Breast epithelium (tissue), 4 donors: ENCODE measurements around the gene THOP1. TPM values are rescaled to one million over a fixed set of nuclear protein-coding genes. Genes with fewer than 3 reads are reported as not detected.

Experiments used
- DNase-seq, 2 donors: peaks; one replicate each; pipeline ENCODE4 v3.0.0-alpha.2; 2019; ENCODE audit warnings: low spot score in 2 of 2
- H3K27ac ChIP-seq, 2 donors: fragments of 200-600 bp; sonication (generic) in 1 of 2; one replicate each; pipeline ENCODE4 v1.5.1; 2016 to 2019; ENCODE audit warnings: mild to moderate bottlenecking in 1 of 2
- H3K27me3 ChIP-seq, 2 donors: fragments of 200-600 bp; sonication (generic) in 1 of 2; one replicate each; pipeline versions ENCODE4 v1.5.1 to v1.6.0; 2017 to 2019; ENCODE audit warnings: control low read depth in 1 of 2, mild to moderate bottlenecking in 1 of 2
- H3K36me3 ChIP-seq: fragments of 200-600 bp; one replicate; pipeline ENCODE4 v1.5.1; 2019
- H3K4me1 ChIP-seq, 2 donors: fragments of 200-600 bp; sonication (generic); one replicate each; pipeline ENCODE4 v1.5.1; 2016 to 2019; ENCODE audit warnings: control low read depth in 1 of 2
- H3K4me3 ChIP-seq, 3 donors: fragments of 200-600 bp; sonication (generic); 1 replicate in 2 of 3; 2 replicates in 1 of 3; pipeline ENCODE4 v1.5.1; 2016 to 2019; ENCODE audit warnings: mild to moderate bottlenecking in 3 of 3, moderate library complexity in 2 of 3
- H3K9me3 ChIP-seq, 2 donors: fragments of 200-600 bp; sonication (generic) in 1 of 2; one replicate each; pipeline ENCODE4 v1.5.1; 2016 to 2019; ENCODE audit warnings: control low read depth in 1 of 2
- POLR2A ChIP-seq: fragments of 450-650 bp; IDR thresholded peaks from one replicate; pipeline ENCODE4 v1.6.1; 2016; ENCODE audit warnings: antibody characterized with exemption, mild to moderate bottlenecking, moderate library complexity
- POLR2AphosphoS5 ChIP-seq, 3 donors: sonication (generic); formaldehyde crosslinking; IDR thresholded peaks; one replicate each; pipeline ENCODE4 v1.6.1; 2017; ENCODE audit warnings: antibody characterized with exemption in 3 of 3
- intact Hi-C: fragments of 100-400 bp; cut with DNase I; formaldehyde crosslinking; loops from one replicate; pipeline ENCODE4 v1.15.1; 2023; ENCODE audit warnings: low total_unique reads
- total RNA-seq, 3 donors: library from RNA; depleted of rRNA; stranded (reverse); fragments of >200 nt; gene quantifications; one replicate each; pipeline ENCODE4 v1.1.0, GENCODE V29; 2016
- TF ChIP-seq, protein P1 (sequence below), 3 donors: fragments of 450-650 bp; IDR thresholded peaks; one replicate each; pipeline ENCODE4 v1.5.1; 2016 to 2017; ENCODE audit warnings: antibody characterized with exemption in 3 of 3, mild to moderate bottlenecking in 3 of 3, moderate library complexity in 3 of 3

Gene THOP1
- total RNA-seq, 3 donors from 2014 or later, result 26.2 to 40.0 (median 39.1) TPM

DNA sequence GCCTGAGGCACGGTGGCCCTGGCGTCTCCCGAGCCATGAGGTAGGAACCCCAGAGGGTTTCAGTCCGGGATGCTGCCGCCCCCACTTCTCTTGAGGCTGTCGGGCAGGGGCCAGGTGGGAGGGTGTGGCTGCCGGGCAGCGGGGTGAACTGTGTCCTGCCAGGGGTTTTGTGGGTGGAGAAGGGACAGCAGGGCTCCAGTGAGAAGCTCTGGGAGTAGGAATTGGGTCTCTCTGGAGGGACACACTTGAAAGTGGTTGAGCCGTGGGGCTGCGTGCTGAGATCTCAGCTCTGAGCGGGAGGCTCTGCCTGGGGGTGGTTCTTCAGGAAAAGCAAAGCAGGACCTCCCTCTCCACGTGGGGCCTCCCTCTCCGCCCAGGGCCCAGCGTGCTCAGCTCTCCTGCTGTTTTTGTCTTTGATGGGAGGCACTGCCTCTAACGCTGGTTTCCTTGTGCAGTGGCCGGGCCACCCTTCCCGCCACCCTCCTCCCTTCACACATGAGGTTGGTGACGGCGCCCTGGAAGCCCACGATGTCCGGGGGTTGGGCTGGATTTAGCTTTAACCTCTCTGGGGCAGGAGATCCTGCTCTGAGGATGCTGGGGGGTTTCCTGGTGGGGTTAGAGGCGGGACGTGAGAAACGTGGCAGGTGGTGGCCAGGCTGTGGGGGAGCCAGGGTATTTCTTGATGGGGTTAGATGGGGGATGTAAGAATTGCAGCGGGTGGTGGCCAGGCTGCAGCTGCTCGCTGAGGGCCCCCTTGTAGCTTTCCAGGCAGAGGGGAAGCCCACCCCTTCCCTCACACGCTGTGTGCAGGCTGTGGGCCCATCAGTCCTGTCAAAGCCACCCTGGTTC lies 19.1 kb downstream of the THOP1 start:
- DNase-seq, result no peak
- TF ChIP-seq POLR2A, result no peak
- TF ChIP-seq, protein P1, sequence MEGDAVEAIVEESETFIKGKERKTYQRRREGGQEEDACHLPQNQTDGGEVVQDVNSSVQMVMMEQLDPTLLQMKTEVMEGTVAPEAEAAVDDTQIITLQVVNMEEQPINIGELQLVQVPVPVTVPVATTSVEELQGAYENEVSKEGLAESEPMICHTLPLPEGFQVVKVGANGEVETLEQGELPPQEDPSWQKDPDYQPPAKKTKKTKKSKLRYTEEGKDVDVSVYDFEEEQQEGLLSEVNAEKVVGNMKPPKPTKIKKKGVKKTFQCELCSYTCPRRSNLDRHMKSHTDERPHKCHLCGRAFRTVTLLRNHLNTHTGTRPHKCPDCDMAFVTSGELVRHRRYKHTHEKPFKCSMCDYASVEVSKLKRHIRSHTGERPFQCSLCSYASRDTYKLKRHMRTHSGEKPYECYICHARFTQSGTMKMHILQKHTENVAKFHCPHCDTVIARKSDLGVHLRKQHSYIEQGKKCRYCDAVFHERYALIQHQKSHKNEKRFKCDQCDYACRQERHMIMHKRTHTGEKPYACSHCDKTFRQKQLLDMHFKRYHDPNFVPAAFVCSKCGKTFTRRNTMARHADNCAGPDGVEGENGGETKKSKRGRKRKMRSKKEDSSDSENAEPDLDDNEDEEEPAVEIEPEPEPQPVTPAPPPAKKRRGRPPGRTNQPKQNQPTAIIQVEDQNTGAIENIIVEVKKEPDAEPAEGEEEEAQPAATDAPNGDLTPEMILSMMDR (IDR thresholded peaks at IDR 0.05), result no peak
- TF ChIP-seq POLR2AphosphoS5 (IDR thresholded peaks at IDR 0.05), result no peak
- no peaks in the 10 kb centered on the region for H3K27me3 ChIP-seq
- H3K9me3 ChIP-seq, result no peaks in the 10 kb centered on the region
- no peak overlapping the region for H3K27ac ChIP-seq
- H3K4me1 ChIP-seq, result no peaks in the 10 kb centered on the region
- H3K36me3 ChIP-seq, result no peaks in the 10 kb centered on the region
- intact Hi-C loops, result no loop called here
- H3K4me3 ChIP-seq, result no peak overlapping the region

DNA sequence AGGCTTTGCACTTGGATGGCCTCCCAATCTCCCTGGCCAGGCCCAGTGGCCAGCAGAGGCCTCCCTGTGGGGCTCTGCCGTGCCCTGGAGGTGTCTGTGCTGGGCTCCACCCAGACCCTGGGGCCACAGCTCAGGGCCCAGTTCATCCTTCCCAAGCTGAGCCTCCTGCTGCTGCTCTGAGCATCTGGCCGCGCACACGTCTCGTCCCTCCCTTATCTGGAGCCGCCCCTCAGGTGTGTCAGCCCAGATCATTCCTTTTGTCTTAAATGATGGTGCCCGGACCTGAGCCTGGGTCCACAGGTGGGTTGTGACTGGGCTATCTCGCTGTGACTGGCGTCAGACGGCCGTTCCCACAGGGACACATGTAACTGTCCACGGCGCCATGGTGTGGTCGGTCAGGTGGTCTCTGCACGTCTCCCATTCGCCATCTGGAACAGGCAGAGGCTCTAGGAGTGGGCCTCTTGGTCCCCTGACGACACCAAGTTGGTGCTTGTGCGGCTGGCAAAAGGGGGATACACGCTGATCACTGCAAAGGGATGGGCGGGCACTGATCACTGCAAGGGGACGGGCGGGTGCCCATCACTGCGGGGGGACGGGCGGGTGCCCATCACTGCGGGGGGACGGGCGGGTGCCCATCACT lies 20.1 kb downstream of the THOP1 start:
- intact Hi-C loops, result no loop called here
- no peak overlapping the region for H3K27ac ChIP-seq
- H3K36me3 ChIP-seq, result no peaks in the 10 kb centered on the region
- H3K4me3 ChIP-seq, result no peak overlapping the region
- H3K27me3 ChIP-seq, result no peaks in the 10 kb centered on the region
- no peak for DNase-seq
- no peaks in the 10 kb centered on the region for H3K9me3 ChIP-seq
- TF ChIP-seq POLR2AphosphoS5 (IDR thresholded peaks at IDR 0.05) (no peak), POLR2A (no peak)
- TF ChIP-seq, protein P1 (IDR thresholded peaks at IDR 0.05), result no peak
- no peaks in the 10 kb centered on the region for H3K4me1 ChIP-seq

DNA sequence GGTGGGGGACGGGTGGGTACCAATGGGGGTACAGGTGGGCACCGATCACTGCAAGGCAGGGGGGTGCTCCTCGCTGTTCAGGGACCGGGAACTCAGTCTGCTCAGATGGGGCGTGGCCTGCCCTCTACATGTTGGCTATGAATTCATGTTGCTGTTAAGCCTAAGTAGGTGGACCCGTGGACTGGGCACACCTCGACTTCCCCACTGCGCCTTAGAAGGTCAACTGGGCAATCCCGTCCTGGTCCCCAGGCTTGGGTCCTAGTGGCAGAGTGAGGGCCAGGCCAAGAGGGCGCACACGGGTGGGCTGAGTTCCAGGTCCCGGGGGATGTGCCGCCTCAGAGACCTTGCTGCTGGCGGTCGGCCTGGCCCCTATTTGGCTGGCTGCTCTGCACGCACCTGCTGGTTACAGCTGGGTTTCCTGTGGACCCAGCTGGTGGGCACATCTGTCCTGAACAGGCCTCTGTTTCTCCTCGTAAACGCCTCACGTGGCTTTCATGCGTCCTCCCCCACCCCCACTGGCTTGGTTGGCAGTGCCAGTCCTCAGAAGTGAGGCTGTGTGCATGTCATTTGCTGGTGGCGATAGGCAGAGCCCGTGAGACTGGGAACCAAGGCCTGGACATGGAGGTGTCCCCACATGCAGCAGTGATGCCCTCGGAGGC lies 20.8 kb downstream of the THOP1 start:
- DNase-seq, result no peak
- no peak overlapping the region for H3K4me3 ChIP-seq
- no peaks in the 10 kb centered on the region for H3K9me3 ChIP-seq
- H3K36me3 ChIP-seq, result no peaks in the 10 kb centered on the region
- no peak overlapping the region for H3K27ac ChIP-seq
- no peaks in the 10 kb centered on the region for H3K27me3 ChIP-seq
- TF ChIP-seq POLR2A (no peak), POLR2AphosphoS5 (IDR thresholded peaks at IDR 0.05) (no peak)
- TF ChIP-seq, protein P1 (IDR thresholded peaks at IDR 0.05), result no peak
- no peaks in the 10 kb centered on the region for H3K4me1 ChIP-seq
- intact Hi-C loops, result no loop called here

DNA sequence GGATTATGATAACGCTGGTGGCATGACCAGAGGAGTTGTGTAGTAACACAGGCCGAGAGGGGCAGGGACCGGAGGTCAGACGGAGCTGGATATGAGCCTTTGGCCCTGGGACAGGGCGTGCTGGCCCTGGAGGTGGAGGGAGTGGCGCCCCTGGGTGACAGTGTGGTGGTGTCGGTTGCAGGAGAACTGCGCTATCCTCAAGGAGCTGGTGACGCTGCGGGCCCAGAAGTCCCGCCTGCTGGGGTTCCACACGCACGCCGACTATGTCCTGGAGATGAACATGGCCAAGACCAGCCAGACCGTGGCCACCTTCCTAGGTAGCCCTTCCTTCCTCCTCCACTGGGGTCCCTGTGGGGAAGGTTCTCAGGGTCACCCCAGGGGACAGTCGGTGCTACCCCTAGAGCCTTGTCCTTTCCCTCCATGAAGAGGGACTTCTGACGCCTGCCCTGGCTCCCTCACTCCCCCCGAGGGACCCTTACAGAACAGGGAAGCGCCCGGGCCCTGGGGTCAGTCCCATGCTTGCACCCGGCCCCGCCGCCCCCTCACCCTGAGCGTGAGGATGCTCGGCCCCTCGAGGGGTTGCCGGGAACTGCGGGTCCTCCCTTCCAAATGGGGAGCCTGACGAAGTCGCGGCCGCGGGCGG lies 21.6 kb downstream of the THOP1 start:
- no peak overlapping the region for H3K4me3 ChIP-seq
- intact Hi-C loops, result no loop called here
- H3K4me1 ChIP-seq, result no peaks in the 10 kb centered on the region
- H3K9me3 ChIP-seq, result no peaks in the 10 kb centered on the region
- no peaks in the 10 kb centered on the region for H3K27me3 ChIP-seq
- no peak overlapping the region for H3K27ac ChIP-seq
- TF ChIP-seq, protein P1 (IDR thresholded peaks at IDR 0.05), result no peak
- TF ChIP-seq POLR2AphosphoS5 (IDR thresholded peaks at IDR 0.05) (no peak), POLR2A (no peak)
- DNase-seq, result no peak
- H3K36me3 ChIP-seq, result no peaks in the 10 kb centered on the region
